ENCODE data around the gene SMG7.

Gene SMG7

GRCh38 chr1:183470147-183470960, 1.9 kb upstream of the SMG7 start:
- FAIRE-seq: no peak

- no peak for FAIRE-seq
Observed at GRCh38 chr1:183470961-183471742, 1.1 kb upstream of the SMG7 start.

GRCh38 chr1:183471743-183472487, 384 bp upstream of the SMG7 start:
- FAIRE-seq: peak; percentile 68

GRCh38 chr1:183473217-183473536, 878 bp downstream of the SMG7 start:
- no peak for FAIRE-seq

- no peak for FAIRE-seq
Observed at GRCh38 chr1:183476081-183476480, 3.8 kb downstream of the SMG7 start.

GRCh38 chr1:183477986-183478781, 5.9 kb downstream of the SMG7 start:
- no peak for FAIRE-seq

- FAIRE-seq: no peak
Observed at GRCh38 chr1:183480971-183481441, 8.7 kb downstream of the SMG7 start.

GRCh38 chr1:183483224-183483623, 10.9 kb downstream of the SMG7 start:
- FAIRE-seq: no peak

GRCh38 chr1:183484254-183484653, 12.0 kb downstream of the SMG7 start:
- FAIRE-seq: no peak

- FAIRE-seq: no peak
Observed at GRCh38 chr1:183484851-183485250, 12.6 kb downstream of the SMG7 start.

- FAIRE-seq: no peak
Observed at GRCh38 chr1:183487674-183488442, 15.6 kb downstream of the SMG7 start.

- FAIRE-seq: no peak
Observed at GRCh38 chr1:183490932-183491331, 18.6 kb downstream of the SMG7 start.

GRCh38 chr1:183493540-183494245, 21.4 kb downstream of the SMG7 start:
- no peak for FAIRE-seq

- no peak for FAIRE-seq
Observed at GRCh38 chr1:183495420-183495819, 23.1 kb downstream of the SMG7 start.

GRCh38 chr1:183497218-183497617, 24.9 kb downstream of the SMG7 start:
- FAIRE-seq: no peak

GRCh38 chr1:183498342-183498991, 26.2 kb downstream of the SMG7 start:
- no peak for FAIRE-seq

GRCh38 chr1:183505454-183506089, 33.3 kb downstream of the SMG7 start:
- no peak for FAIRE-seq

- no peak for FAIRE-seq
Observed at GRCh38 chr1:183506561-183506960, 34.3 kb downstream of the SMG7 start.

- FAIRE-seq: peak; percentile 31
Observed at GRCh38 chr1:183508694-183509093, 36.4 kb downstream of the SMG7 start.

- FAIRE-seq: no peak
Observed at GRCh38 chr1:183512450-183512849, 40.2 kb downstream of the SMG7 start.

Measured in endometrium (tissue), 2 donors.